Loucy (cell line): ENCODE results near the gene SCFD2.

ENCODE experiments used
- CTCF ChIP-seq: fragments of 200-600 bp; sonication (generic); conservative IDR thresholded peaks from 2 replicates; pipeline ENCODE4 v1.5.1; 2014; ENCODE audit warnings: mild to moderate bottlenecking, antibody characterized with exemption, low read length
- EZH2phosphoT487 ChIP-seq: fragments of 200-600 bp; IDR thresholded peaks from 2 replicates; pipeline ENCODE4 v1.6.1; 2018; ENCODE audit warnings: antibody characterized with exemption, mild to moderate bottlenecking, moderate library complexity, borderline replicate concordance

GRCh38 chr4:53007024-53007423 lies 358.8 kb downstream of the SCFD2 start:
- TF ChIP-seq CTCF = no peak
- TF ChIP-seq EZH2phosphoT487 = no peak
